ENCODE results near the gene SHB. TPM values are rescaled to one million over a fixed set of nuclear protein-coding genes. Genes with fewer than 3 reads are reported as not detected.
"Not testable (repeated sequence)": the region's sequence is repeated elsewhere in the genome, so short reads cannot be mapped to it uniquely, and the experiment has no call there.

Gene SHB
- total RNA-seq, 1 donor from 2014 or later, result 14.2 TPM

DNA sequence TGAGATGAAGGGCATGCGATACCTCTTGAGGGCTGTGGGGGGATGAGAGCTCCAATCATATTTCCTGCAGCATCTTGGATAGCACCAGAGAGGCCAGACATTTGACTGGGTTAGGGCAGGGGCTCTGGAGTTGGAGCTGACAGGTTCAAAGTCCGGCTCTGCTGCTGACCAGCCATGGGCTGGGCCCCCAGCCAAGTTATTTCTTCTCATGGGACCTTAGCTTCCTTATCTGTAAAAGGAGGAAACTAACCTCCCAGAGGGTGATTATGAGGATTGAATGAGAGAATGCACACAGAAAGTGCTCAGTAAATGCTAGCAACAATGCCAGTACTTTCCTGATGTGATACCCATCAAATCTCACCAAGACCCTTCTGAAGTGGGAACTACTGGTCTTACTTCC is 99.9 kb downstream of the SHB start:
- DNase-seq, result no peak

DNA sequence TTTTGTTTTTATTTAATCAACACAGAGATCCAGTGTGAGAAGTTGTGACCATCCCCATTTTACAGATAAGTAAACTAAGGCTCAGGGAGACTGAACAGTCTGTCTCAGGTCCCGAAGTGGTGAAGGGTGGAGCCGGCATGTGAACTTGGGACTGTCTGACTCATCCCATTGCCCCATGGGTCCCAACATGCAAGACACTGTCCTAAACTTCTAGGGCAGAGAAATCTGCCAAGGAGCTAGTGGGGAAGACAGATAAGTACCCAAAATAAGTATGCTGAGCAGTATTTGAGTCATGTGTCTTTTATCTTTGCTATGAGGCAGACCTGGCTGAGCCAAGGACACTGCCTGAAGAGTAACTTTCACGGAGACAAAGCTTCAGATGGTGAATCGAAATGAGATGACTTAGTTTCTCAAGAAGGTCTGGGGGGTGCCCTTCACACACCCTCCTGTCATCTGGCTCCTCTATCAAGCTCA is 100.8 kb downstream of the SHB start:
- DNase-seq, result no peak

DNA sequence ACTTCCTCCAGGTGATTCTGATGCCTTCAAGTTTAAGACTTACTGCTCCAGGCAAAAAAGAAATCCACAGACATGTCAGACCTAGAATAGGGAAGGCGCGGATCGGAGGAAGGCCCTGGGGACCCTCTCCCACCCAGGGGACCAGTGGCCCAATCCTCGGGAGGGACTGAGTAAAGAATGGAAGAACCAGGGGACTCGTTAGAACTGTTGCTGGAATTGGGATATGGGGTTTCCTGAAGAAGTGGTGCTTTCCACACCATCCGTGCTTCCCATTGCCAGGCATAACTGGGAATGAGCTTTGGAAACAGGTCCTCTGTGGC is 101.3 kb downstream of the SHB start:
- no peak for DNase-seq

DNA sequence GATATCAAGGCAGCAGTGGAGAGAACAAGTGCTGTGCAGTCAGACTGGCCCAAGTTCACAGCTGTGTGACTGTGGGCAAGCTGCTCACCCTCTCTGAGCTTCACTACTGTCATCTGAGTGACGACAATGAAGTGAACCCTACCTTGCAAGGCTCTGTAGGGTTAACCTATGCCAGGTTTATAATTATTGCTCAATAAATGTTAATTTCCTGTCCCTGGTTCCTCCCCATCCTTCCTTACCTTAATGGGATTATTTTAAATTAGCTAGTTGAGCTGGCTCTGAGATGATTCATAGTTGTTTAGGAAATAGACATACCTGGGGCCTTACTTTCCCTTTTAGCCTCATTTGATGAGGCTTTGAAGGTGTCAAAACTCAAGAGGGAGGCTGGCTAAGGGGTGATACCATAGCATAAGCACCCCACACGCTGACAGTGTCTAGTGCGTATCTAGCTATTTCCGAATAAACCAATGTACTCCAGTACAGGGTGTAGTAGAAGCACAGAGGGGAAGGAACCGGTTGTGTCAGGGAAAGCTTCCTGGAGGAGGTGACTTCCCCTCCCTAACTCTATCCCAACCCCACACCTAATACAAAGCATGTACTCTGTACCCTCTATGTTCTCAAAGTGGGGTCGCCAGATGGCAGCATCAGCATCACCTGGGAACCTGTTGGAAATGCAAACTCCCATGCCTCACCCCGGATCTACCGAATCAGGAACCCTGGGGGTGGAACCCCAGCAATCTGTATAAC is 101.8 kb downstream of the SHB start:
- no peak for DNase-seq

DNA sequence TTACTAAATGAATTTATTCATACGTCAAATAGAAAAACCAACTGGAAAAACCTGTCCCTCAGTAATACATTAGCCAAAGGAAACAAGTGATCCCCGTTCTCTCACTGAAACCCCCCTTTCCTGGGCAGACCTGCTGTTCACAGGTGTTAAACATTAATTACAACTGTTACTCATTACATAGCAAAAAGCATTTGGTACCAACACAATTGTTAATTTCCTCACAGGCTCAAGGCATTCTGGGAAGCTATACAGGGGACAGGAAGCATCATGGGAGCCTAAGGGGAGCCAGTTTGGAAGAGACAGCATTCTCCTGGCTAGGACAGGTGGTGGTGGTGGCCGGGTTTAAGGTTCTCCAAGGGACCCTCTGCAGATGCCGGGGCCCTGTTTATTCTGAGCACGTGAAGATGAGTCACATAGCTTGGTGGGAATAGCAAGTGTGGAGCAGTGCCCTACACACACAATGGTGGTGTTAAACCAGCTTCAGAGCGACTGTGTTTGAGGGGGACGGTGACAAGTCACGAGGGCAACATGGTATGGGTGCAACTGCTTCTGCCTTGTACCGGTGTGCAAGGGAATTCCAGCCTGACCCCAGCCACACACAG is 102.5 kb downstream of the SHB start:
- DNase-seq, result no peak

DNA sequence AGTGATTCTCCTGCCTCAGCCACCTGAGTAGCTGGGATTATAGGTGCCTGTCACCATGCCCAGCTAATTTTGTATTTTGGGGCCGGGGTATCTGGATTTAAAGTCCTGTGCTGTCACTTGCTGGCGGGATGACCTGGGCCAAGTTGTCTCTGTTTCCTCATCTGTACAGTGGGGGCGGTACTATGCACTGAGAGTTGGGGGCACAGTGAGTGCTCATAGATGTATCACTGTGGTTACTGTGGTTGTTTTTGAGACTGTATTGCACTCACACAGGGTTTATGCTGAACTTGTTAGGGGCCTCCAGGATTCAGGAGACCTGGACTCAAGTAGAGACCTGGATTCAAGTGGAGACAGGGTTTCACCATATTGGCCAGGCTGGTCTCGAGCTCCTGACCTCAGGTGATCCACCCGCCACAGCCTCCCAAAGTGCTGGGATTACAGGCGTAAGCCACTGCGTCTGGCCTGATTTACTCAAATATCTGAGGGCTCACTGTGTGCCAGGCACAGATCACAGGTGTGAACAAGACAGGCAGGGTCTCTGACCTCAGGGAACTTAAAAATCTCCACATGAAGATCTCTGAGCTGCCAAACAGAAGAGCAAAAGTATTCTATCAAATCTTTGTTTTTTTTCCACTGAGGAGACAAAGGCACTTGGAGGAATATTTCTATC is 103.2 kb downstream of the SHB start:
- not testable (repeated sequence) for DNase-seq

DNA sequence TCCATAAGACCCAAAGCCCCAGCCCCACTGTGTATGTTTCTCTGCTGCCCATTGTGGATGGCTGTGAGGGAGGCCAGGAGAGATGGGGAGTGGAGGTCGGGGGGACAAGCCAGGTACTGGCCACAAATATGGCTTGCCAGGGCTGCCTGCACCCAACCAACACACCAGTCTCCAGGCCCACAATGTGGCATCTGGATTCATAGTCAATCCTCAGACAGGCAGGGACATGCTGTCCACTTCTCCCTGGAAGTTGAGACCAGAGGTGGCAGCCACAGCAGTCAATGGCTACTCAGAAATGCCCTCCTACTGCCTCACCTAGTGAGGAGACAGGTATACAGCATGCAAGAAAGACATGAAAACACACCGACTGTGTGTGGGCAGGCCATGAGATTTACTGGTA is 103.9 kb downstream of the SHB start:
- no peak for DNase-seq

DNA sequence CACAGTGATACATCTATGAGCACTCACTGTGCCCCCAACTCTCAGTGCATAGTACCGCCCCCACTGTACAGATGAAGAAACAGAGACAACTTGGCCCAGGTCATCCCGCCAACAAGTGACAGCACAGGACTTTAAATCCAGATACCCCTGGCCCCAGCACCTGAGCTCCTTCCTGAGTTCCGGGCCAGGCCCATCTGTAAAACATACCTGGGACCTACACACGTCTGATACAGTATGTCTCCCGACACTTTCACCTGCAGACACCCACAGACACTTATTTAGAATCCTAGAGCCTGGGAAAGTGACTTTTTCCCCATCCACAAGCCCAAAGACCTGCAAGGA is 104.3 kb downstream of the SHB start:
- no peak for DNase-seq

DNA sequence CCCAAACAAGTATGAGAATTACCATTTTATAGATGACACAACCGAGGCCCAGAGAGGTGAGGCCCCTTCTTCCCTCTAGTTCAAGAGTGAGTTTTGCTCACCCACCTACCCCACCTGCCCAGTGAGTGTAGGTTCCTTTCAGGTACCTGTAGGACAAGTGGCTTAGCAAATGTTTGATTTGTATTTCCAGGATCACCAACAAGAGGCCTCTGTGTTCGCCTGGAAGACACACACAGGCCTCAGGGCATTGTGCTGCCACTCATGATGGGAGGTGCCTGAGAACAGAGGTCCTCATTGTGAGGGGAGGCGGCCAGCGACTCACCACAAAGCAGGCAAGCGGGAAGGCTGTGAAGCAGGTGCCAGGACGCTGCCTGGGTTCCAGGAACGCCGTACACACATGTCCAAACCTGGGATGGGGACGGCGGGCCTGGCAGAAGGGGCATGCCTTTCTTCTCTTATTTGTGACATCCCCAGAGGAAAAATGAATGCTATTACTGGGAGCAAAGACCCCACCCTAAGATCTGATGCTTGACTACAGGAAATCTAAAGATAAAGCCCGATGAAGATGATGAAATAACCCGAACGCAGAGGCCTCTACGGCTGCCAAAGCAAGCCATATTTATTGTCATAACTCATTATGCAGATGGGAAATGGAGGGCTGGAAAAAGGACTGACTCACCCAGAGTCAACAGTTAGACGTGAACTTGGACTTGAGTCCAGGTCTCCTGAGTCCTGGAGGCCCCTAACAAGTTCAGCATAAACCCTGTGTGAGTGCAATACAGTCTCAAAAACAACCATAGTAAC is 104.9 kb downstream of the SHB start:
- DNase-seq, result peak; percentile 85

DNA sequence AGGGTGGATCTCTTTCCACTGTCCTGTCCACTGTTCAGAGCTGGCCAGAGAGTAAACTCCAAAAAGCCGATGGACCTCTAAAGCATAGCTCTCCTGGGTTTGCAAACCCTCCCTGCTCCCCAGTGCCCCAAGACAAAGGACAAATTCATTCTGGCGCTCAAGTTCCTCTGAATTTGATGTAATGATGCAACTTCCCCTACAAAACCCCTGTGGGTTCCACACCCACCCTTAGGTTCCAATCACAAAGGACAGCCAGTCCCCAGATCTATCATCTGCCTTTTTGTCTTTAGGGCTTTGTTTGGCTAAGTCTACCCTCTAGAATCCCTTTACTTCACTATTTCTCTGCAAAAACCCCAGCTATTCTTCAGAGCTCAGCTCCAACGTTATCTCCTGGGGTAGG is 107.7 kb downstream of the SHB start:
- no peak for DNase-seq

DNA sequence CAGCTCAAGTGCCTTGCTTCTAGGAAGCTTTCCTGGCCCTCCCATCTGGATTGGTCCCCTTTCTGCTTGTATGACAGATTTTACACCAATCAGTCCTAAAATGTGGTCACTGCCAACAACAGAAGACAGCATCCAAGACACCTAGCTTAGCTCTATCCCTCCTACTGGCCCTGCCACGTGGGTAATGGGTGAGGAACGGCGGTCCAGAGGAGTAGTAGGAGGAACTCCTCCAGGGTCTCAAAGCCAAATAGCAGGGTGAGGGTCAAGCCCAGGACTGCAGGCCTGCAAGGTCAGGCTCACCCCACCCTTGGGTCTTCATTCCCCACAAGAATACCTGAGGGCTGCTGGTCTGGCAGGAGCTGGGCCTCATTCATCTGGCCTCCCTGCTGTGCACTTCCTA is 108.4 kb downstream of the SHB start:
- no peak for DNase-seq

DNA sequence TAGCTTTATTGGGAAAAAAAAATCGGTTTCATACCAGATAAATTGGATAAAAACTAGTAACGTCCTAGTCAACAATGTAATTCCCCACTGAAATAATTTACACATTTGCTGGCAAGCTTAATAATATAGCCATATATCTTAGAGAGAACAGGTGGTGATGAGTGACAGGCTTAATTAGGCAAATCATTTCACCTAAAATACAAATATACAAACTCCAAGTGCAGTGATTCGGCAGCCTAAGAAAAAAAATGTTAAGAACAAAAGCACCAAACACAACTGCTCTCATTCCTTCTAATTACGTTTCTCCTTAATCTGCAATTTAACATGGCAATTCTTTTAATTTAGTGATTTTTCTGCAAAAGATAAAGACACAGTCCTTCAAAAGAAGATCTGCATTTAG is 109.1 kb downstream of the SHB start:
- no peak for DNase-seq

DNA sequence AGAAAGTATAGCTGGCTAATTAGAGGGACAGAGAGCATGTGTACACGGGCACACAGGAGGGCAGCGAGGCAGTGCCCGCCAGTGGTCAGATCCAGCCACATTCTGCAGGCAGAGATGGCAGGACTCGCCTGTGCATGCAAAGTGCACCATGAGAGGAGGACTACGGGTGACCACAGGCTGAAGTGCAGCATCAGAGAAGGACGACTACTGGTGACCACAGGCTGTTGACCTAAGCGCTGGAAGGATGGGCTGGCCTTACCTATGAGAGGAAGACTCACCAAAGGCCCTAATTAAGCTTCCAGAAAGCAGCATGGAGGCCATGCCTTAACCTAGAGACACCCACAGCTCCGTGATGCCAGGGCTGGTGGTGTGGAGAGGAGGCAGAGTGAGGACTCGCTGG is 110.9 kb downstream of the SHB start:
- no peak for DNase-seq

DNA sequence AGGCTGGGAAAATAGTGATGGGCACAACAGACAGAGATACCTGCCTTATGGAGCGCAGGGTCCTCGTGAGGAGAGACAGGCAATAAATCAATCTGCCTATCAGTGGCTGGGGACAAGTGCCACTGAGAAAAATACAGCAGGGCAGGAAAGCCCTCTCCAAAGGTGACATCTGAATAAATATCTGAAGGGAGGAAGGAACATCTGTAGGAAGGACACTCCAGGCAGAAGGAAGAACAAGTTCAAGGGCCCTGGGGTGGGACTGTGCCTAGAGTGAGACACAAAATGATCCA is 111.4 kb downstream of the SHB start:
- DNase-seq, result no peak

DNA sequence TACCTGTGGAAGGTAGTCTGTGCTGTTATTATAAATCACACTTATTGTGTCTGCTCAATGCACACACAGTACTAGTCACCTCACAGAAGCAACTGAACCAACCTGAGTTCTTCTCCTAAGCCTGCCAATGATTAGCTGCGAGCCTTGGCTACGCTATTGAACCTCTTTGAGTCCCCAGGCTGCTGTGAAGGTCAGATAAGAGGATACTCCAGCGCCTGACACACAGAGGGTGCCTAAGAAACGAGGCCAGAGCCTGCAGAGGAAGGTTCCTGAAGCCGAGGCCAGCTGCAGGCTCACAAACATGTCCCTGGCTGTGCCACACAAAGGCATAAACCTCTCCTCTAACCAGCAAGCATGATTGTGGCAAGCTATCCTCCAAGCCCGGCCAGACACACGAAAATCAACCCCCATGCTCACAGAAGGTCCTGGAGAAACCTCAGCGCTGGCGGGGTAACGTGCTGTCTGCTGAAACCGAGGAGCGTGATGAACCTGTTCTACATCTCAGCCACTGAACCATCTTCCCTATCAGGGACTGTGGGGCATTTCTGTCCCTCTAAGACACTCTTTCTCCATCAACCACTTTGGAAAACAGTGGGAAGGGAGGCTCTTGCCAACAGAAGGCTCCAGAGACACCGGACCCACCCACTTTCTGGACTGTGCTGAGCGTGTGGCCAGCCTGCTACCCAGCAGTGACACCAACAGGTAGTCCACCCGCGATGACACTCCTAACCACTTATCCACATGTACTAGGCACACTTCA is 111.9 kb downstream of the SHB start:
- DNase-seq, result no peak

DNA sequence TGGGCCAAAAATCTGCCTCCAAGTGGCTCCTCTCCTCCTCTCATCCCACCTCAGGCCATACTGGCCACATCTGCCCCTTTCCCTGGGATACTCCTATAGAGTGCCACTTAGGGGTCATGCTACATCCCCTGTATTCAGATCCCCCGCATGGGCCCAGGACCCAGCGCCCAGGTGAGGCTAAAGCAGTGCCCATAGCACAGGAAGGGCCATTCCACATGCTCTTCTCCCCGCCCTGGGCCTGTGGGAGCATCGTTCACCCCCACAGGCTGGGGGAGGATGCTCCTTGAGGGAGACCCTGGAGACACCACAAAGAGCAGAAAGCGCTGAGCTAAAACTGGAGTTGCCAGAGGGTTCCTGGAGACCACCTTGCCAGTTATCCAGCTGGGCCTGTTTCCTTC is 112.6 kb downstream of the SHB start:
- DNase-seq, result no peak

DNA sequence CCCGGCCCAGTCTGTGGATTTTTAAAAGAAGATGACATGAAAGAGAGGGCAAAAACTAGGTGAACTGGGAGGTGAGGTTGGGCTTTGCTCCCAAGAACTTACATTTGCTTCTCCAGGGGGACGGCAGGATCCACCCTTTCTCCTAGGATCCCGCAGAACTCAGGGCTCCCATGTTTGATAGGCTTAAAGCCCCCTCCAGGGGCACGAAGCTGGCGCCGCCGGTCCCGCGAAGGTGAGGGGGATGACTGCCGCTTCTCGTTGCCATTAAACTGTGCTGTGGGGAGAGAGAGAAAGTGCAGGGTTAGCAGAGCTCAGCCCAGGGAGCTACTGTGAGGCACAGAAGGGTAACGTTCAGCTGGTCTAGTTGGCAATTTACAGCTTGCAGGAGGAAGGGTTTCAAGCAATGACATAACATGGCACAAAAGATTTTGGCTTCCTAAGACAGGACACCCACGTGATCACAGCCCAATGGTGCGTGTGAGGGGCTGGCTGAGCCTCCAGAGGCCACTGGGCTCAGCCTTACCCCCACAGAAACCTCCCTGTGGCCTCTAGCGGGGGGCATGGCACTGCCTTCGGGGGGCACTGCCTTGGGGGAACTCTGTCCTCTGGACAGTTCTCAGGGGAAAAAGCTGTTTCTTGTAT is 113.1 kb downstream of the SHB start:
- DNase-seq, result no peak

DNA sequence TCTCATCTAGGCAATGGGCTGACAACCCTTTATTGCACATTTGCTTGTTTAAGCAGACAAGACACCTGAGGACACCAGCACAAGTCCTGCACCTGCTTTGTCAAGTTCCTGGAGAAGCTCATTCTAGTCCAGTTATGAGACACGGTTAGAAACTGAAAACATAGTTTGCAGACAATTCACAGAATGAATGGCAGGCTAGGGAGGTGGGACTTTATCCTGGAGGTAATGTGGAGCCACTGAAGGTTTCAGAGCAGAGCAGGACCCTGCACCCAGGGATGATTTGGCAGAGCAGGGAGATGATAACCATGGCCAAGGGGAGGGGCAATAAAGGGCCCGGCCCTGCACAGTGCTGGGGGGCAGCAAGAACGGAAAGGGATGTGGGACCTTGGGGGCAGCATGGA is 114.4 kb downstream of the SHB start:
- no peak for DNase-seq

DNA sequence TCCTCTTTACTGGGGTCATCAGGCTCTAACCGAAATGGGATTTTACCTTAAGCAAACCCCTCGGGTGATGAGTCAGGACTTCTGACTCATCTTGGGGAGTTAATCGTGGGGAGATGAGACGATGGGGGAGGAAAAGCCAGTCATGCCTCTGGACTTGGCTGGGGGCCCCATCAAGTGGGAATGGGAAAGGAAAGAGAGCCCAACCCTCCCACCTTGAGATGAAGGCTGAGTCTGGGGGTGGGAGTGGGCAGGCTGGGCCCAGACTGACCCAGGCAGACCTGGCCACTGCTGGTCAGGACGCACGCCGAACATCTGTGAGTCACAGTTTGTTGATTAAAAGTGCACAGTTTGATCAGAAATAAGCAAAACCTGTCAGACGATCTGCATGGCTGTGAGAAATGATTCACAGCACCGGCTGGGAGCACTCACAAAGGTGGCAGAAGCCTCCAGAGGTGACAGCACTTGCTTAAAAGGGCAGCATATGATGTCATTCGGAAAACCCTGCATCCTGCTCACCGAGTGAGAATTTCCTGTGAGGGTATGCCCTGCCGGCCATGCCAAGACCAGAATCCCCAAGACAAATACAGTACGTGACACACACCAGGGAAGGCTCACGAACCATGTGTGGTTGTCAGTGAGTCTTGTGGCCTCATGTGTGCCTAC is 115.1 kb downstream of the SHB start:
- no peak for DNase-seq

DNA sequence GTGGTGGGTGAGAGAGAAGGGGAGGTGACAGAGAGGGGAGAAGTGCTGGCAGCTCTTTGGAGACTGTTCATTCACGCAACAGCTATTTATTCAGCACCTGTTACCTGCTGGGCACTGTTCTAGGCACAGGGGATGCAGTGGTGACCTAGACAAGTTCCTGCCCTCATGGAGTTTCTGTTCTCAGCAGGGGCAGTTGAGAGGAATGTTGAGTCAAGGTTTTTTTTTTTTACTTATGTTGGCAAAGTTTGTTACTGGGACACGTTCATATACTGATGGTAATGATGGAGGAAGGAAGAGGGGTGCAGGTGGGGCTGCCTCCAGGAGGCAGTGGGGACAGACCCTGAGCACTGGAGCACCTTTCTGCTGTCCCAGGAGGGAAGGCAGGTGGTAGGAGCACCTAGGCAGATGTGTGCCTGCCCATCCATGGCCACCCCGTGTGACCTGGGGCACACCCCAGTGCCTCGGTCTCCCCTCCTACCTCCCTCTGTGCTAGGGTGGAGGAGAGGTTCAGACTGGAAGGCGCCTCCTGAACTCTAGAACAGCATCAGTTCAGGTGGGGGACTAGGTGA is 115.7 kb downstream of the SHB start:
- DNase-seq, result no peak

DNA sequence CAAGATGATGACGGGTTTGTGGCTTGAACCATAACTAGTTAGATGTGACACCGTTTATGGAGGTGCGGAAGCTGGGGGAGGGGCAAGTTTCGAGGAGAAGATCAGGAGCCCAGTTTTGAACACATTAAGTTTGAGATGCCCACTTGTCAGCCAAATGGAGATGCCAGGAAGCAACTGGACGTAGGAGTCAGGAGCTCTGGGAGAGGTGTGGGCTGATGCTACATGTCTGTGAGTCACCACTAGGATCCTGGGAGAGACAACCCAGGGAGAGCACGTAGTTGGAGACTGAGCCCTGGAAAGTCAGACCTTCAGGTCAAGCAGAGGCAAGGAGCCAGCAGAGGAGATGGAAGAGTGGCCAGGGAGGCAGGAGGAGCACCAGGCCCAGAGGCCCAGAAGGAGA is 116.3 kb downstream of the SHB start:
- peak; percentile 20 for DNase-seq

Measured in occipital lobe (tissue), 2 donors.